ENCODE results near the gene PACC1.

- TF ChIP-seq CTCF (conservative IDR thresholded peaks at IDR 0.05; ENCODE audit: low read depth, low read length) (no peak), EZH2phosphoT487 (IDR thresholded peaks at IDR 0.05; ENCODE audit: borderline replicate concordance, low read length) (no peak)
These were observed 96.8 kb downstream of the PACC1 start for GRCh38 chr1:212317916-212318315.
